NCI-H1105 treated with DMSO at 0.1 percent for 48 hours (cell line): Measurements from ENCODE around the gene IFNG.
"Not testable (repeated sequence)": the region's sequence is repeated elsewhere in the genome, so short reads cannot be mapped to it uniquely, and the experiment has no call there.

Source experiments
- DNase-seq: peaks from one replicate; lab custom pipeline; 2025; lab: John Stamatoyannopoulos, UW

Gene IFNG

DNA sequence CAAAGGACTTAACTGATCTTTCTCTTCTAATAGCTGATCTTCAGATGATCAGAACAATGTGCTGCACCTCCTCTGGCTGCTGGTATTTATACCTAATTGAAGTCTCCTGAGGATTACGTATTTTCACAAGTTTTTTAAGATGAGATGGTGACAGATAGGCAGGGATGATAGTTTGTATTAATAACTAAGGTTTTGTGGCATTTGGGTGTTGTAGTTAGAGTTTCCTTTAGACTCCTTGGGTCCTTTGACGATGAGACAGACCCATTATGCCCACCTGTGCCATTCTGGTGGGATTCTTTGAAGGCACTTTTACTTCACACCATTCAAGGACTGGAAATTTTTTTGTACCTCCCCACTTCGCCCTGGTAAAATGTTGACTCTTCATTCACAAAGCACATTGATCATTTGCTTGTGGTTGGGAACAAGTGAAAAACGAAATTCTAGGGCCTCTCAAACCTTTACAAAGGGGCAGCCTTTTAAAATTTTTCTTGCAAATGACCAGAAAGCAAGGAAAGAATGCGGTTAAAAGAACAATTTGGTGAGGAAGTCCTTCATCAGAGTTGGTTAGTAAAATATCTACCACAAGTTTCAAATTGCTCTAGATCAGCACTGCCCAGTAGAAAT lies at the start of gene IFNG:
IFNG (minus strand) TSS at position 60 of the 624 bp plus-strand sequence. CDS start 125 bp downstream, outside the sequence.
- DNase-seq, result no peak

DNA sequence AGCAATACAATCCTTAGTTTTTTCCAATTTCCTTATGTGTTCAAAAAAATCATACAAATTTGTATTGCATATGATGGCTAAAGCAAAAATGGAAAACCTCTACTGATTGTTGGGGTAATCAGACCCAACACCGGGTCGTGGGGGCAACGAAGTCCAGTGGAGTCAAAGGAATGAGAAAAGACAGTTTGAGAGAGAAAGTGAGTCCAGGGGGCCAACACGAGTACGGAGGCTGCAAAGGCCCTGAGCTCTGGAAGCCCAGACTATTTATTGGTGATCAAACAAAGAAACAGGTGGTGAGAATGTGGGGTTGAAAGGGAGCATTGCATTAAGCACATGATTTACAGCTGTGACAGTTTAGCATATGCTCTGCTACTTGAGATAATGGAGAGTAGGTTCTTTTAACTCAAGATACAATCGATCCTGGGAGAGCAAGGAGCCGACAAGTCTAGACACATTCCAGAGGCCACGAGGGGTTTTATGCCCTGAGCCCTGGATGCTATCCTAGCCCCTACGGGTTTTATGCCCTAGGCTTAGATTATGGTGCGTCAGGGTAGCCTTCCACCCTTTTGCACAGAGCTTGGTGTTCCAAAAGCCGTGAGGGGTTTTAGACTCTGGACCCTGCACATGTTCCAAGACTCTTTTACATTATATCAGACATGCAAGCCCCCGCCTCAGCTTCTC lies 49.6 kb upstream of the IFNG start:
- peak; percentile 72 for DNase-seq

DNA sequence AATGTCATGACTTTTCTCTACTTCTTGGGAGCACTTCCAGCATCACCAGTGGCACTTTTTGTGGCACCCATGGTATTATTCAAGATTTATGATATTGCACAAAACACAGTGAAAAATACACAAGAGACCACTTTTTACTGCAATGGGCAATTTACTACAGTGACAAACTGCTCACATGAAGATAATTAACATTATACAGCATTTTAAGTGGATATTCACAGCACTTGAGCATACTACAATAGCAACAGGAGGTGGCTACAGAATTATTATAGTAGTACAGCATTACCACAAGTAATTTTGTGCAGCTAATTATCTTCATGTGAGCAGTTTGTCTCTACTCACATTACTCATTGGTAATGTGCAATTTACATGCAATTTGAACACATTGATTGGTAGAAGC lies 47.7 kb upstream of the IFNG start:
- peak; percentile 92 for DNase-seq

DNA sequence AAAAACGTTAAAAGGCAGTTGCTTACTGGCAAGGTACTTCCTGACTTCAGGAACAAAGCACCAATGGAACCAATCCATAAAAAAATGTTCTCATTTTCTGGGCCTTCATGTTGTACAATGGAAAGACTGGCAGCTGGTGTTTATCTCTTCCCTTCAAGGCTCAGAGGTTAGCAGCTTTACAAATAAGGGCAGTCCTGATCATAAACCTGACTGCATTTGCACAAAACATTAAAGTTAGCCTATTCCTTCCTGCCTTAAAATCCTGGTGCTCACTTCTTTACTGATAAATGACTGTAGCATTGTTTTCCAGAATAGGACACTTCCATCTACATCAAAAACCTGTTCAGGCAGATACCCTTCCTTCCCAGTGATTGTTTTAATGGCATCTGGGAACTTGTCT lies 46.9 kb upstream of the IFNG start:
- peak; percentile 79 for DNase-seq

DNA sequence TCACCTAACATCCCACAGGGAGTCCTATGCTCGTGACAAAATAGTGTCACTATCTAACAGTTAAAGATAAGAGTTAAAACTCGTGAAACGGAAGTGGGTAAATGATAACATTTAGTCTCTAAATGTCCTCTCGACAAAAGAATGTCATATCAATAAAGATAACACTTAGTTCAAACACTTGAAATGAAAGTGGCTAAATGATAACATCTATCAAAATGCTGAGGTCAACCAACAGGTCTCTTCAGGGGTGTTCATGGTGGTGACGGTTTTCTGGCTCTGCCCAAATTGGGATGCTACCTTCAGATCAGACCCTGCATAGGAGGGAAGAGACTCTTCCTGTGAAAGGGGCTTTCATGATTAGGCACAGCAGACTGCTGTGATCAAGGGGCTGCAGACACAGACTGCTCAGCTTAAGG lies 43.9 kb upstream of the IFNG start:
- no peak for DNase-seq

DNA sequence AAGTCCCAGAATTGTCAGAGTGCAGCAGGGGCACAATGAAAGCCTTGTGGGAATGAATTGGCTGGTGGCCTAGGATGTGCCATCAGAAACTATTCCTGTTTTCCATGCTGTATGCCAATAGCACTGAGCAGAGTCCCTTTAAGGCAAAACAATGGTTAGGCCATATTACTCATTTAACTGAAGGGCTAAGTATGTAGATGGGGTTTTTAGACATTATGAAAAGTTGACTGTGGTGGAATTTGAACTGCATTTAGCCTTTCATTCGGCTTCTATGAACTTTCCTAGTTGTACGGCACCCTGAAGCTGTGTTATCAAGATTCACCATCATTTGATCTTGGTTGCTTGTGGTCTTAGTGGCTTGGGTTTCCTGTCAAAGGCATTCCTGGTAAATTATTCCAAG lies 41.3 kb upstream of the IFNG start:
- DNase-seq, result no peak

DNA sequence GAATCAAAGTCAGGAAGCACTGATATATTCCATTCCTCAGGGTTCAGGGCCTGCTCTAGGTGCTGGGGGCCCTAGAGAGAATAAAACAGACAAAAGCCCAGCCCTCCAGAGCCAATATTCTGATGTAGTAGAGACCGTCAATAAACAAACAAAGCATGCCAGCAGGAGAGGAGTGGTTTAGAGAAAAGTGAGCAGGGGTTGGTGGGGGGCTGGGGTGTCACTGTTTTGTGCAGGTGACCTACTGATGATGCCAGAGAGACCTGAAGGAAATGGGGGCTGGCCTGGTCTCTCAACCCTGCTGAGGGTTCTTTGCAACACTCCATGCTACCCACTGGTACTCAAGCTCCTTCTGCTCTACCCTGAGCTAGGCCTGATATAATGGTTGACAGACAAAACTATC lies 39.6 kb upstream of the IFNG start:
- no peak for DNase-seq

DNA sequence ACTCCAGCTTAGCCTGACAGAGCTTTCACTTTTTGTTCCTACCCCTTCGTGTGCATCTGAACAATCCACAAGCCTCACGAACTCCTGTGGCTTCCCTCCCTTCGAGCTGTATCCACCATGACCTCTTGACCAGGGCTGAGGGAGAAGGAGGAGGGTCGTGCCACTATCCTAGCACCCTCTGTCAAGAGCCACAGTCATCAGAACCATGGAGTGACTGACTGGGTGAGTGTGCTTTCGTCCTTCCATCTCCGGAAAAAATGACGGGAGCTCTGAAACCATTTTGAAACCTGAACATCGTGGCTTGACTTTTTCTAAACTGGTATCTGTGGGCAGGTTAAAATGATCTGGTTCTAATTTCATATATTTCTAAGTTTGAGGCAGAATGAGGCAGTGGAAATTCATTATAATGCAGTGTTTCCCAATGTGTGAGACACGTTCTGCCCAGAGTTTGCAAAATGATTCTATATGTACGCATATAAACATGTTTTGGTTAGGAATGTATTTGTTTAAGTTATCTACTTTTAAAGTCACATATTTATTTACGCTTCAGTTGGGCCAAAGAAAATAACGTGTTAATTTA lies 39.1 kb upstream of the IFNG start:
- no peak for DNase-seq

DNA sequence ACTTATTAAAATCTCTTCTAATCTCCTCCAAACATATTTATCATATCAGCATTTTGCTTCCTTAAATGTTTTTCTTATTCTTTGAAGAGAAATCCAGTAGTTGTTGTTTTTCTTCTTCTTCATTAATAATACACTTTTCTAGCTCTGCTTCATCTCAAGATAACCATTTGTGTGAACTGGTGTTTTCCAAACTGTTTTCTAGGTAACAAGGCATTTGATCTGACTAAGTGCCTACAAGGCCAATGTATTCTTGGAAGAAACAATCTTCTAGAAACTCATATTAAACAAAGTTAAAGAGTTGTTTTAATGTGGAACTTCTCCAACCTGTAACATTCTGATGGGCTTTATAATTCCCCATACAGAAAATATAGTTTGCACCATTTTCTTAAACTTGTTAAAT lies 30.8 kb upstream of the IFNG start:
- DNase-seq, result no peak

DNA sequence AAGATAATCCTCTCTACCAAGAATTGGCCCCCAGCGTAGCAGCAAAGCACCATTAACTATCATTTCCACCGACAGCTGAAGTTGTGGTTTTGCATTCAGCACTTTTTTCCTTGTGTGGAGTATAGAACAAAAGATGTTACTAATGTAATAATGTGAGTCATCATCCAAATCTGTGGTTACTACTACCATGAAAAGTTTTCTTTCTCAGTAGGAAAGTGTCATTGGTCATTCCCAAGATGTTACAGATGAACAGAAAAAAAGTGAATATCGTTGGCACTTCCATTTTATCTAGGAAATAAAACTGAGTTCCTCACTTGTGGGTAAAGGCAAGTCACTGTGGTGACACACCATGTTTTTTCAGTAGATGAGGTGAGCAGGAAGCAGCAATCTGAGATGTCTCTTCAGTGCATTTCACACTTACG lies 30.3 kb upstream of the IFNG start:
- DNase-seq, result no peak

DNA sequence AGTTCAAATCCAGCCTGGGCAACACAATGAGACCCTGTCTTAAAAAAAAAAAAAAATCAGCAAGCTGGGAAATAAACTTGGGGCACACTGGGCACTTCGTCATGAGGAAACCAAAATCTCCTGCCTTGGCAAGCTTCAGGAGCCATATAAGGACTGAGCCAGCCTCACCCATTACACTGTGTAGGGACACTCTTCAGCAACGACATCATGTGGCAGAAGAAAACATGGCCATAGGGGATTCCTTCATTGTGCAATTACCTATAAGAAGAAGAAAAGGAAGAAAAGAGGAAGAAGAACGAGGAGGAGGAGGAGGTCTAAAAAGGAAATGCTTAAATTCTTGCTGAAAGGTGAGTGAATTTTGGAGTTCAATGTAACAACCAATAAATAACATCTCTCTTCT lies 26.1 kb upstream of the IFNG start:
- no peak for DNase-seq

DNA sequence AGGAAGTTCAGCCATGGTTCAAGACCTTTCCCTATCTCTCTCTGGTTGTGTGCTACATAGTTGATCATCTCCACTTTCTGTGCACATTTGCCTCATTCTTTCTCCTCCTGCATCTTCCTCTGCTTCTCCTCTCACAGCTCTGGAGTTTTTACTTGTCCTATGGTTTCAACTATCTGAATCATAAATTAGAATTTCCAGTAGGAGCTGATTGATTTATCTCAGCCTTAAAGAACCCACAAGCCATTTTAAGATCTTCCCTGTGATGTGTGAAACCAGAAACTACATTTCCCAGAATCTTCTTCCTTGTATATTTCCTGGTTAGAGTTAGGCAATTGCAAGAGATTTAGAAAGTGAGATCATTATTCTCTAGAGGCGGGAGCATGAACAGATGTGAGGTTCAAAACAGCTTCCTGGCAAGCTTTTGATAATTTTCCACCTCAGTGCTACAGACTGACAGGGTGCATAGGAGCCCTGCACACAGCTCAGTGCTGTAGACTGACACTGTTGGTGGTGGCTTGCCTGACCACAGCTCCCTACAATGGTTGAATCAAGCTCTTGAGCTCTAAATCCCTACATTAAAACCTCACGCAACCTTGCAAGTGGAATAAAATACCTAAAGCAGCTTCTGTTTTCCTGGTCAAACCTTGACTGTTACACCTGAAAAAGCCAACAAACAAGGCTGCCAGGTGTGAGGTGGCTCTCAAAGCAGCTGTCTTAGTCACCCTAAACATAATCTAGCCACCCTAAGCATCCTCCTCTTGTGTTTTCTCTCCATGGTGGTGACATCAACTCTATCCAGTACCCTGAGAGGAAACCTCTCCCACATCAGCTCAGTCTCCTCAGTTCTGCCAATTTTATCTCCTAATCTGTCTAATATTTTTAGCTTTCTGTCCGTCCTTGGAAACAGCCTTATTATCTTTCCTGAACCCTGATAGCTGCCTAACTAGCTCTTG lies 21.5 kb upstream of the IFNG start:
- DNase-seq, result no peak

DNA sequence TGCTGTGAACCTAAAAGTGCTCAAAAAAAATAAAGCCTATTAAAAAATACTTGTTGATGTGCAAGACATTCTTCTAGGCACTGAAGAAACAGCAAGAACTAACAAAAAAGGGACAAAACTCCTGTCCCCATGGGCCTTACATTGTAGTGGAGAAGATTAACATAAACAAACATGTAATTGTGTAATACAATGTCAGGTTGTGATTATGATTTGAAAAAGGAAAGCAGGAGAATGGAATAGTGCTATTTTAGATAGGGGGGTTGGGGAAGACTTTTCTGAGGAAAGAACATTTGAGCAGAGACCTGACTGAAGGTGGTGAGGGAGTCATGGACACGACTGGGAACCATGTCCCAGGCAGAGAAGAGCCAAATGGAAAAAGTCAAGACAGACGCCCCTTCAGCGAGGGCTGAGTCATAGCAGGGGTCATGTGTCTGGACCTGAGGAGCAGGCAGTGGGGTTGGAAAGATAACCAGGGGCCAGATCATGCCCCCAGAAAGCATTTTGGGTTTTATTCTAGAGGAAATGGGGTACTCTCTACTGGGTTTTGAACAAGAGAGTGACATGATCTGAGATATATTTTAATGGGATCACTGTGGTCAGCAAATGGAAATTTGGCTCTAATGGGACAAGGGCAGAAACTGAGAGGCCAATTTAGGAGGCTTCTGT lies 19.4 kb upstream of the IFNG start:
- no peak for DNase-seq

DNA sequence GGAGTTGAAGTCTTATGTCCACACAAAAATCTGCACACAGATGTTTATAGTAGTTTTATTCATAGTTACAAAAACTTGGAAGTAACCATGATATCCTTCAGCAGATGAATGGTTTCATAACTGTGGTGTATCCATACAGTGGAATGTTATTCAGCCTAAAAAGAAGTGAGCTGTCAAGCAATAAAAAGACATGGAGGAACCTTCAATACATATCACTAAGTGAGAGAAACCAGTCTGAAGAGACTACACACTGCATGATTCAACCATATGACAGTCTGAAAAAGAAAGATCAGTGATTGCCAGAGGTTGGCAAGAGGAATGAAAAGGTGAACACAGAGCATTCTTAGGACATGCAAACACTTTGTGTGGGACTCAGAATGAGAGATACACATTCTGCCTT lies 18.6 kb upstream of the IFNG start:
- DNase-seq, result no peak

DNA sequence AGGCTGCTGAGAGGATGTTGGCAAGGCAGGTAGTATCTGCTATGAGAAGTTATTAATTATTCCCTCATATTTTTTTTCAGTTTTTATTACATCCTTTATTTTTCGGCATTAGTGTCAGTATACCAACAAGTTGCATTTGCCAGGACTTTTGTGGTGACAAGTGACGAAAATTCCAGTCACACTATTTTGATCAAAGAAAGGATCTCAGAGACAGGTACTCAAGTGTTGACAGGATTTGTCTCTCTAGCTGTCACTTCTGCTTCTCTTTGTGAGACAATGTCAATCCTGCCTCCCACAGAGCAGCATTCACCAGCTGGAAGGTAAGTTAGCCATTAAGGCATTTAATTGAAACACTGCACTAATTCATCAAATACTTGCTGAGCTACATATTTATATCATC lies 18.0 kb upstream of the IFNG start:
- DNase-seq, result no peak

DNA sequence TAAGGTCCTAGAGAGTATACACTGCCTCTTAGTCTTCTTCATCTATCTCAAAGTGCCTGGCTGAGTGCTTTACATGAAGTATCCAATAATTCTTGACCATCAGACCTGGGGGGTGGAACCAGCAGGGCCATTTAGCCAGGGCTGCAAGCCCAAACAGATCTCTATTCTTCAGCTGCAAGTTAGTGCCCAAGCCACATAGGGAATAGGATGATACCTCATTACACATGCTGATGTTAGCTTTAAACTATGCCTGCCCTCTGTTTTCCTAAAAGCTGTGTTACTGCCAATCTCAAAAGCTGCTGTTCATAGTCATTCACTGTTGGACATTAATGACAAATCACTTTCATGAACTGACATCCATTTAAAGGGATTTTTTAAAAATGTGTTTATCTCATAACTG lies 16.7 kb upstream of the IFNG start:
- DNase-seq, result no peak

DNA sequence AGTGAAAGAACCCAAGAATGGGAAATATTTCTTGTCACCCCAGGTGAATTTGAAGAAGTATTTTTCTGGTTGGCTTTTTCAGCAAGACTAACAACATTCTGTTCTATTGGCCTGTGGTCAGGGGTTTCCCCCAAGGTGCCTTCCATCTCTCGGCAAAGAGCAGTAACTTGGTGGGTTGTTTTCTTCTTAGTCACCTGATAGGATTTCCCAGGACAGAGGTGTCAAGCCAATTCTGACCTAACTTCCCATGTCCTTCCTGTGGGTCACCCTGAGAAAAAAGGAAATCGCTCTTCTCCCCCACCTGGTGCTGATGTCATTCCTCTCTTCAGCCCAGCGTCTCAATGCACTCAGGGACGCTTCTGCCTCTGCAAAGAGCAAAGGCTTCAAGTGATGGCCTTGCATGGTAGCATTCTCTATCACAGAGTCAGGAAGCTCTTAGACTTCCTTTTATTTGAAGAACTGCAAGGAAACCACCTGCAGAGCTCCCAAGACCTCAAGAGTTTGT lies 16.1 kb upstream of the IFNG start:
- no peak for DNase-seq

DNA sequence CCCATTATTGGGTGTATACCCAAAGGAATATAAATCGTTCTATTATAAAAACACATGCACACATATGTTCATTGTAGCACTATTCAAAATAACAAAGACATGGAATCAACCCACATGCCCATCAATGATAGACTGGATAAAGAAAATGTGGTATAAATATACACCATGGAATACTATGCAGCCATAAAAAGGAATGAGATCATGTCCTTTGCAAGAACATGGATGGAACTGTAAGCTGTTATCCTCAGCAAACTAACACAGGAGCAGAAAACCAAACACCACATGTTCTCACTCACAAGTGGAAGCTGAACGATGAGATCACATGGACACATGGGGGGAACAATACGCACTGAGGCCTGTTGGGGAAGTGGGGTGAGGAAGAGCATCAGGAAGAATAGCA lies 15.2 kb upstream of the IFNG start:
- not testable (repeated sequence) for DNase-seq

DNA sequence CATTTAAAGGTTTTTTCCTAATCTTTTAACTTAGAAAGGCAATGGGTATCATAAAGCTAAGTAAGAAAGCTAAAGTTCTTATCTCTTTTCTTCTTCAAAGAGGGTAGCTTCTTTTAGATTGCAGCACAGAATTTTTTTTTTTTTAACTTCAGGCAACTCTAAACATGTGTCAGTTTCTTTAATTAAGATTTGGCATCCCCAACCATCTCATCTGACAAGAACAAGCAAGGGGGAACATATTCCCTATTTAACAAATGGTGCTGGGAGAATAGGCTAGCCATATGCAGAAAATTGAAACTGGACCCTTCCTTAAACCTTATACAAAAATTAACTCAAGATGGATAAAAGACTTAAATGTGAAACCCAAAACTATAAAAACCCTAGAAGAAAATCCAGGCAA lies 14.3 kb upstream of the IFNG start:
- no peak for DNase-seq

DNA sequence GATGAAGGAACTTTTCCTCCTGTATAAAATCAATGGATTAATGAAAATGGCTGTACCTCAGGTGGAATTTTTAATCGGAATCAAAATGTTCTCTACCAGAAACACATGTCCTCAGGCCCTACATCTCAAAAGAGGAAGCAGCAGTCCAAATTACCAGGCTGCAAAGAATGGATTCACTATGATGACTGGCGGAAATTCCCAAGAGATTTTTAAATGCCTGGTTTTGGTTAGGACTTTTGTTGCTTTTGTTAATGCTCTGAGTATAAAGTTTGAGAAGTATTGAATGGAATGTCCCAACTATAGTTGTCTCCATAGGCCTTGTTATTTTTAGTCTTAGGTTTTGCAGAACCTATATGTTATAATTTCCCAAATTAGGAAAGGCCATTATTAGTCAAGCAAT lies 11.2 kb upstream of the IFNG start:
- DNase-seq, result no peak

DNA sequence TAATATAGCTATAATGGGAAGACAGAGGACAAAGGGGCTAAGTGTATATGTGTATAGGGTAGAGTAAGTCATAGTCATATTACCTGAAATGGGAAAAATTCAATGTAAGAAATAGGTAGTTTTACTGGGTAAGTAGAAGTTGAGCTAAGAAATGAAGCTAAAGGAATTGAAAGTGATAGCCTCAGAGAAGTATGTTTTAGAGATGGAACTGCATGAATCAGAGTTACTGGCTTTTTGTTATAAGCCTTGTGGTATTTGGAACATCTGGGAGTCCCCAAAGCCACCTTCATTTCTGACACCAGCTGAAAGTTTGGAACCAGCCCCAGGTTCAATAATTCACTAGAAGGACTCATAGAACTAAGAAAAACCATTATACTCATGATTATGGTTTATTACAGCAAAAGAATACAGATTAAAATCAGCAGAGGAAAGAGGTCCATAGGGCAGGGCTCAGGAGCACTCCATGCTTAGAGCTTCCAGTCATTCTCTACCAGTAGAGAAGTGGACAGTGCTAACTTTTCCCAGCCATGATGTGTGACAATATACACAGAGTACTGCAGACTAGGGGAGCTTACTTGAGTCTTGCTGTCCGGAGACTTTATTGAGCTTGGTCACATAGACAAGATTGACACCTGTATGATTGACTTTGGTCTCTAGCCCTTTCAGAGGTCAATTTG lies 9.8 kb upstream of the IFNG start:
- DNase-seq, result no peak
